Measurements from ENCODE around the gene PLP1. TPM values are rescaled to one million over a fixed set of nuclear protein-coding genes. Genes with fewer than 3 reads are reported as not detected.

Gene PLP1
- total RNA-seq, result not detected

GRCh38 chrX:103776546-103776945 is at the start of gene PLP1:
Gene PLP1 (plus strand): TSS chrX:103776840. CDS start chrX:103776996, 156 bp downstream.

GRCh38 chrX:103831803-103832544 is 55.3 kb downstream of the PLP1 start, which contains the start of gene RAB9B:
Gene RAB9B (minus strand): TSS chrX:103832257. CDS start chrX:103825784, 6,473 bp downstream.

Other genes starting within 250 kb of the PLP1 start
- 1 to 10 TPM; 2.2 to 4.0 TPM for gene TCEAL4, start 191.3 kb upstream of the PLP1 start, total RNA-seq
- 1 to 10 TPM; 2.1 to 2.3 TPM for gene TCEAL3, start 168.9 kb upstream of the PLP1 start, total RNA-seq
- 1 to 10 TPM; 5.0 to 5.8 TPM for gene TCEAL1, start 147.9 kb upstream of the PLP1 start, total RNA-seq
- 100 to 1,000 TPM; 108 to 110 TPM for gene MORF4L2, start 90.1 kb upstream of the PLP1 start, total RNA-seq
- not detected for gene TMEM31, start 65.9 kb upstream of the PLP1 start, total RNA-seq
- gene RAB9B, start 55.4 kb downstream of the PLP1 start, total RNA-seq, result under 1 TPM; 0.63 to 0.79 TPM
- gene TMSB15B, start 185.8 kb downstream of the PLP1 start, total RNA-seq, result 1 to 10 TPM; 8.1 to 8.6 TPM
- not detected for gene H2BW1, start 236.9 kb downstream of the PLP1 start, total RNA-seq

All from activated naive CD4-positive, alpha-beta T cell treated with anti-CD3 and anti-CD28 coated beads, Interleukin-2, amount 10 ng/mL, durations not matched to agents 5 hours and 36 hours (primary cell).